Measurements from ENCODE around the gene CNOT8.

GRCh38 chr5:154836225-154836624 is 22.2 kb upstream of the CNOT8 start:
- TF ChIP-seq CTCF (IDR thresholded peaks at IDR 0.05; ENCODE audit: extremely low read depth in 1 of 2, insufficient read depth in 1 of 2, low read depth in 1 of 2, low read length in 2 of 2) (no peak), EZH2 (IDR thresholded peaks at IDR 0.05; ENCODE audit: borderline replicate concordance, low read depth, low read length, severe bottlenecking) (no peak), POLR2A (IDR thresholded peaks at IDR 0.05; ENCODE audit: low read depth, low read length) (no peak), POLR2AphosphoS5 (IDR thresholded peaks at IDR 0.05; ENCODE audit: insufficient read depth, low read depth, low read length) (no peak), MAX (IDR thresholded peaks at IDR 0.05; ENCODE audit: insufficient read depth, insufficient read length) (no peak), MYC (IDR thresholded peaks at IDR 0.05; ENCODE audit: low read depth, low read length) (no peak), FOS (IDR thresholded peaks at IDR 0.05; ENCODE audit: borderline replicate concordance, insufficient read depth, low read length) (no peak)

Measured in endothelial cell of umbilical vein (primary cell).